GM19351 (cell line): Measurements from ENCODE around the gene TMED1.

Experiments
- ATAC-seq: cut with Tn5 transposase; IDR thresholded peaks from one replicate; pipeline ENCODE4 v1.9.1; 2021; ENCODE audit warnings: mild to moderate bottlenecking, moderate library complexity; ENCODE audit not compliant: unreplicated experiment

The TMED1 gene

GRCh38 chr19:10832939-10833296, 3.1 kb downstream of the TMED1 start:
- ATAC-seq, result no peak

- ATAC-seq, result no peak
Measured at GRCh38 chr19:10831987-10832938, 3.7 kb downstream of the TMED1 start.

GRCh38 chr19:10830931-10831779, 4.9 kb downstream of the TMED1 start:
- no peak for ATAC-seq

- ATAC-seq, result no peak
Measured at GRCh38 chr19:10830370-10830769, 5.6 kb downstream of the TMED1 start.

GRCh38 chr19:10829967-10830366, 6.0 kb downstream of the TMED1 start:
- no peak for ATAC-seq

GRCh38 chr19:10828981-10829821, 6.8 kb downstream of the TMED1 start:
- no peak for ATAC-seq

- no peak for ATAC-seq
Measured at GRCh38 chr19:10826846-10827245, 9.2 kb downstream of the TMED1 start.

GRCh38 chr19:10826231-10826630, 9.8 kb downstream of the TMED1 start:
- no peak for ATAC-seq

- ATAC-seq, result no peak
Measured at GRCh38 chr19:10823690-10824089, 12.3 kb downstream of the TMED1 start.

GRCh38 chr19:10820173-10820572, 15.8 kb downstream of the TMED1 start:
- no peak for ATAC-seq

GRCh38 chr19:10819124-10820060, 16.6 kb downstream of the TMED1 start:
- ATAC-seq, result no peak

- no peak for ATAC-seq
Measured at GRCh38 chr19:10818301-10819123, 17.5 kb downstream of the TMED1 start.

GRCh38 chr19:10817291-10818038, 18.5 kb downstream of the TMED1 start:
- ATAC-seq, result no peak

- ATAC-seq, result no peak
Measured at GRCh38 chr19:10816691-10817090, 19.3 kb downstream of the TMED1 start.

GRCh38 chr19:10815969-10816644, 19.9 kb downstream of the TMED1 start:
- no peak for ATAC-seq

GRCh38 chr19:10815007-10815536, 20.9 kb downstream of the TMED1 start:
- ATAC-seq, result no peak

- no peak for ATAC-seq
Measured at GRCh38 chr19:10812902-10813404, 23.1 kb downstream of the TMED1 start.
